ENCODE data around the gene TMC7.

DNA sequence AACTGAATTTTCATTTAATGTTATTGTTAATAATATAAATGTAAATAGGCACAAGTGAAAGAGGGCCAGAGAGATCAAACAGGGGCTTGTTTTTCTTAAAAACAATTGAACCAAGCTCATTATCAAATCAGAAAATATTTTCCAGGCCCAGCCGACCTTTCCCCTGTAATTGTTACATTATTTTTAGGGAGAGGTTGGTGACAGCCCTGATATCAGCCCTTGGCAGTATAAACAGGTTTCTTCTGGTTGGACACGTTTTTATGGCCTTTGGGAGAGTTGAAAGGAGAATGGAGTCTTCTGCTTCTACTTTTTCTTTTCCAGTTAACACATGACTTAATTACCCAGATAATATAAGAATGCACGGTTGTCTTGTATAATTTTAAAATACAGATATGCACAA lies 43.7 kb downstream of the TMC7 start:
- no peak for TF ChIP-seq POLR2AphosphoS5 (IDR thresholded peaks at IDR 0.05; ENCODE audit: borderline replicate concordance, low read depth, low read length)
- TF ChIP-seq EZH2 (IDR thresholded peaks at IDR 0.05) = no peak
- TF ChIP-seq FOXP2 (optimal IDR thresholded peaks at IDR 0.05; ENCODE audit: control extremely low read depth, extremely low read length, insufficient read depth) = no peak

Data from SK-N-MC (cell line).